ENCODE measurements around the gene PLXNA3.
"Not testable (repeated sequence)": the region's sequence is repeated elsewhere in the genome, so short reads cannot be mapped to it uniquely, and the experiment has no call there.

The PLXNA3 gene

DNA sequence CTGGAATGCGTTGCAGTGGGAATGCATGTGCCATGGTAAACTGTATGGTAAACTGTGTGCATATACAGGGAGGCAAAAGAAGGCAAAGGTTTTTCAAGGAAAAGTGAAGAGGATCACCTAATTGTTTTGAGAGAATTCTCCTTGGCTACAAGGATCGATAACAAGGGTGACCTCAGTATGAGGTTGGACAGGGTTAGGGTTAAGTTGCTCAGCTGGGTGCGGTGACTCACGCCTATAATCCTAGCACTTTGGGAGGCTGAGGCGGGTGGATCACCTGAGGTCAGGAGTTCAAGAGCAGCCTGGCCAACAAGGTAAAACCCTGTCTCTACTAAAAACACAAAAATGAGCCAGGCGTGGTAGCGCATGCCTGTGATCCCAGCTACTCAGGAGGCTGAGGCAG is 43.3 kb downstream of the PLXNA3 start:
- not testable (repeated sequence) for DNase-seq (ENCODE audit: low read depth)

DNA sequence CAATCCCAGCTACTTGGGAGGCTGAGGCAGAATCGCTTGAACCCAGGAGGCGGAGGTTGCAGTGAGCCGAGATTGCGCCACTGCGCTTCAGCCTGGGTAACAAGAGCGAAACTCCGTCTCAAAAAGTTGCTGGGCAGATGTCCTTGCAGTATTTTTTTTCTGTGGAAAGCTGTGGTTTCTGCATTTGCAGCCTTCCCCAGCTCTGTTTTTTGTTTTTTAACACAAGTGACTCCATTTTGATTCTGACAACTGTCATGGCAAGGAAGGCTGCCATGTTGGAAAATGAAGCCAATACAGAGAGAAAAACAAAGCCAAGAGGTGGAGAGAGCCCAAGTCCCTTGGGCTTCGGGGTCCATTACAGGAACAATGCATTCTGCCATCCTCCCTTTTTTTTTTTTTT is 44.0 kb downstream of the PLXNA3 start:
- DNase-seq (ENCODE audit: low read depth): no peak

DNA sequence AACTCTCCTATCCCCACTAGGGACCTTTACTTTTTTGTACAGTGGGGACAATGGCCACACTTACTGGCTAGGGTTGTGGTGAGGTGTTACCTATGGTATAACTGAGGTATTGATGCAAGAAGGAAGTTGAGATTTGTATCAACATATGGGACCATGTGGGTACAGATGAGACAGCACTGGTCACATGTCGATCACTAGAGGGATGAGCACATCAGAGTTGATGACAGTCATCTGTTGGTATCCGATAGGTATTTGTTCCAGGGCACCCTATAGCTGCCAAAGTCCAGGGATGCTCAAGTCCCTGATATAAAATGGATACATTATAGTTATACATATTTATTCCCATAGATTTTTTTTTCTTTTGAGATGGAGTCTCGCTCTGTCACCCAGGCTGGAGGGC is 44.9 kb downstream of the PLXNA3 start:
- no peak for DNase-seq (ENCODE audit: low read depth)

DNA sequence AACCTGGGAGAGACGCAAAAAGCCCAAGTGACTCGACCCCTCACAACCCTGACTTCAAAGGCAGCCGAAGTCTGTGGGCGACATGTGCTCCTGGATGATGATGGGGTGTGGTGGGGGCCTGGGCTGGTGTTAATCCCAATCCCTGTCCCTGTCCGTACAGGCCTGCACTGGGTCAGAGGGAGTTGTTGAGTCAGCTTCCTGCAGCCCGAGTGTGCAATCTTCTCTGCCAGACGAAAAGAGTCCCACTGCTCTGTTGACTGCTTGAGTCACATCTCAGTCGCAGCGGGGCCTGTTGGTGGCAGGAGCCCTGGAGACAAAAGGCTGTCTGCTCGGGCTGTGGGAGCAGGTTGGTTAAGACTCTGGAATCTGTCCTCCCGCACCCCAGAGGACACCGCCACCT is 47.7 kb downstream of the PLXNA3 start:
- DNase-seq (ENCODE audit: low read depth): no peak

DNA sequence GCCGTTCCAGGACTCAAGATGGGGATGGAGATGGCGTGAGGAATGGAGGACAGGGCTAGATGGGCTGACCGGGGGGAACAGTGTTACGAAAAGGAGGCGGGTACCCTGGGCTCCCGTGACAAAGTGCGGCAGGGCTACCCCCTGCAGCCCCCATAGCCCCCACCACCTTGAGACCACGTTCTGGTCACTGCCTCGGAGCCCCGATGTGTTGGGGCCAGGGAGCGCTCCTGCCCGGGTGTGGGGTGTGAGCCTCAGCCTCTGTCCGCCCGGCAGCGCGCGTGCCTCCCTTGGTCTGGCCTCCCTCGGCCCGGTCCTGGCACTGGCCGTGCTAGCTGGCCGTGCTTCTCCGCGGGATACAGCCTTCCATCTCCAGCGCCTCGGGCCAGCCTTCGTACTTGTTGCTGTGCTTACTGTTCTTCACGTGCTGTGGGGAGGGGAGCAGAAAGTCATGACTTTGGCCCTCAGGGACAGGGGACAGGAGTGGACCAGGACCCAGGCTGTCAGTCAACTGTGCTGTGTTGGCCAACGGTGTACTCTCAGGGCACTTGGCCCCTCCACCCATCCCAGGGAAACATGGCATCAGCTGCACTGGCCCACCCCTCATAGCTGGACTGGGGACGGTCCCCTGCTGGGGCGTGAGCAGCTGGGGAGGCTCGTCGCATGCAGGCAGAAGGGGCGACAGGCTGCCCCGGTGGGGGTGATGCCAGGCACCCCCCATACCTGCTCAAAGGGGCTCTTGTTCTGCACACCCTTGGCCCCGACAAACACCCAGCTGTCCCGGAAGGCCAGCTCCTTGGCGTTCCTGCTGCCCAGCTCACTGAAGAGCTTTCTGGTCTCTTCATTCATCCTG is 48.6 kb downstream of the PLXNA3 start:
- DNase-seq (ENCODE audit: low read depth): no peak

DNA sequence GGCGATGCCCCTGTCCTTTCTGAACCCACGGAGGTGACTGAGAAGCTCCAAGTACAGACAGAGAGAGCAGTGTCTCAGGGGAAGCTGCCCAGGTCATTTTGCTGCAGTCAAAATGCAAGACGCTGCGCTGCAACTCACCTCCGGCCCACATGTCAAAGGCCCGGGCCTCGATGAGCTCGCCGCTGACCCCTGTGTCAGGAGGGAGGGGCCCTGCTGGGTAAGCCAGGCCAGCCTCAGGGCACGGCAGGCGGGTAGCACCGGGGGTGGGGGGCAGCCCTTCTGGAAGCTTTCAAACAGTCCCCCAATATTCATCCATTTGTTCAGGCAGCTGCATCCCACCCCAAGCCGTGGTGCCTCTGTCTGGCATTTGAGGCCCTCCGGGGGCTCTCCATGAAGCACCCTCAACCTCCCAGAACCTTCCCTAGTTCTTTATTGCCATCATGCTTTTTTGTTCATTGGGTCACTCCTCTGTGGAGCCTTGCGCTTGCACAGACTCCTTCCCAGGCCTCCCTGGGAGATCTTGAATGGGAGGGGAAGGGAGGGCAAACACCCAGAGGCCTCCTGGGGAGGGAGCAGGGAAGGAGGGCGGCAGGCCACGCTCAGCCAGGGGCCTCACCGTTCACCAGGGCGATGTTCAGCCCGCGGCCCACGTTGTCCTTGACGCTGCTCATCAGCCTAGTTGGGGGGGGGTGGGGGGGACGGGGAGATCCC is 49.7 kb downstream of the PLXNA3 start:
- no peak for DNase-seq (ENCODE audit: low read depth)

DNA sequence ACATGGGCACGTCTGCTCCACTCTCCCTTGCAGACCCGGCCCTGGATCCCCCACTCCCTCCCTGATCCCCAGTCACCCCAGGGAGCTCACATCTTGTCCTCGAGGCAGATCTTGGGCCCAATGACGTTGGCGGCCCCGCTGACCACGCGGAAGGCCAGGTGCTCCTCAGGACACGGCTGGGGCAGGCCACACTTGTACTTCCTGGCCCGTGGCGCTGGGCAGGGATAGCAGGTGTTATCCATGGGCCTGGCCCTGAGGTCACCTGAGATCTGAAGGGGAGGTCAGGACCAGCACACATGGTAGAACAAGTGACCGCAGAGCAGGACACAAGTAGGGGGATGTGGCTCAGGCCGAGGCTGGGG is 50.3 kb downstream of the PLXNA3 start:
- DNase-seq (ENCODE audit: low read depth): no peak

DNA sequence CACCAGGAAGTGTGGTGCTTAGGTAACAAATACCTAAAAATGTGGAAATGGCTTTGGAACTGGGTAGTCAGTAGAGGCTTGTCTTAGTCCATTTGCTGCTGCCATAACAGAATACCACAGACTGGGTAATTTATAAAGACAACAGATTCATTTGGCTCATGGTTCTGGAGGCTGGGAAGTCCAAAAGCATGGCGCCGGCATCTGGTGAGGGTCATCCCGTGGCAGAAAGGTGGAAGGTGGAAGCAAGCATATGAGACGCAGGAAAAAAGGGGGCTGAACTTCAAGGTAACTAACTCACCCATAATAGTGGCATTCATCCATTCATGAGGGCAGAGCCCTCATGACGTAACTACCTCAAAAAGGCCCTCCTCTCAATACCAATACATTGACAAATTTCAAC is 51.4 kb downstream of the PLXNA3 start:
- no peak for DNase-seq (ENCODE audit: low read depth)

DNA sequence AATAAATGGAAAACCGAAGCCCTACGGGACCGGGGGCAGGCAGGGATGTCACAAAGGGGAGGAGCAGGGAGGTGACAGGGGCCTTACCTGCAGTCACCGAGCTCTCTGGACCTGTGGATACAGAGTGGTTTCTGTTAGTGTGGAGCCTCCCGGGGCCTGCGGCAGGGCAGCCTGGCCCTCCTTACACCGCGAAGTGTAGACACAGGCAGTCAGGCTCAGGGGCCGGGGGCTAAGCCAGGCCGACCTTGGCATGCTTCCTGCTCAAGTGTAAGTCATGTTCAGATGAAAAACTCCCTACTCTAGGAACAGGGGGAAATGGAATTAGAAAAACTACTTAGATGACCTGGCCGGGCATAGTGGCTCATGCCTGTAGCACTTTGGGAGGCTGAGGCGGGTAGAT is 53.7 kb downstream of the PLXNA3 start:
- no peak for DNase-seq (ENCODE audit: low read depth)

DNA sequence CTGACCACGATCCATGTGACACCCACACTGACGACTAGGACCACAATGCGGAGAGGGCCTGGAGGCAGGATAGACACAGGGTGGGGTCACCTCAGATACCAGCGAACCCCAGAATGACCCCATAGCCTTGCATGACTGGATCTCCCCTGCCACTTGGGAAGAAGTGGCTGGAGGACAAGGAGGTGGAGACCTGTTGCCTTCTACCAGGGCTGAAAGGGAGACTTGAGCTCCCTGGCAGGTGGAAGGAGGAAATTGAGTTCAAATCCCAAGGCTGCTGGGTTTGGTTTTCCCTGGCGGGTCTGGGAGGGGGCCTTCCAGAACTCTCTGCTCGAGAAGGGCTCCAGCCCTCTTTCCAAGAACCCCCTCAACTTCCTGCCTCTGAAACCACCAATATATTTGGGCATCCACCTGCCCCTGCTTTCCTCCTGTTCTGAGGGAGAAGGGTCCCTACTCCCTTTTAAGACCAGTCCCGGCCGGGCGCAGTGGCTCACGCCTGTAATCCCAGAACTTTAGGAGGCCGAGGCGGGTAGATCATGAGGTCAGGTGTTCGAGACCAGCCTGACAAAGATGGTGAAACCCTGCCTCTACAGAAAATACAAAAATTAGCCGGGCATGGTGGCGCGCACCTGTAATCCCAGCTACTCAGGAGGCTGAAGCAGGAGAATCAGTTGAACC is 54.9 kb downstream of the PLXNA3 start:
- DNase-seq (ENCODE audit: low read depth): no peak

DNA sequence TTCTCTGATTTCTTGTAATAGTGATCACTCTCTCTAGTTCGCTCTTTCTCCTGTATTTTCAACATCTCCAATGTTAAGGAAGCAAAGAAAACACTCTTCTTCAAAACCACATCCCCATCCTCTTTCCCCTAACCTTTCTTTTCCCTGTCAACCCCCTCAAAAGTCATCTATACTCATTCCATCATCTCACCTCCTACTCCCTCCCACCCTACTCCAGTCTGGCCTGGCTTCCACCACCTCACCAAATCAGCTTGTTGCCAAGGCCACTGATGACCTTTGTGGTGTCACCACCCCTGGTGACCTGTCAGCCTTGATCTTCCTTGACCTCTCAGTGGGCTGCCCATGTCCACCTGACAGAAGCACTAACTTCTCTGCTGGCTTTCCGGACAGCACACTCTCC is 55.6 kb downstream of the PLXNA3 start:
- DNase-seq (ENCODE audit: low read depth): no peak

DNA sequence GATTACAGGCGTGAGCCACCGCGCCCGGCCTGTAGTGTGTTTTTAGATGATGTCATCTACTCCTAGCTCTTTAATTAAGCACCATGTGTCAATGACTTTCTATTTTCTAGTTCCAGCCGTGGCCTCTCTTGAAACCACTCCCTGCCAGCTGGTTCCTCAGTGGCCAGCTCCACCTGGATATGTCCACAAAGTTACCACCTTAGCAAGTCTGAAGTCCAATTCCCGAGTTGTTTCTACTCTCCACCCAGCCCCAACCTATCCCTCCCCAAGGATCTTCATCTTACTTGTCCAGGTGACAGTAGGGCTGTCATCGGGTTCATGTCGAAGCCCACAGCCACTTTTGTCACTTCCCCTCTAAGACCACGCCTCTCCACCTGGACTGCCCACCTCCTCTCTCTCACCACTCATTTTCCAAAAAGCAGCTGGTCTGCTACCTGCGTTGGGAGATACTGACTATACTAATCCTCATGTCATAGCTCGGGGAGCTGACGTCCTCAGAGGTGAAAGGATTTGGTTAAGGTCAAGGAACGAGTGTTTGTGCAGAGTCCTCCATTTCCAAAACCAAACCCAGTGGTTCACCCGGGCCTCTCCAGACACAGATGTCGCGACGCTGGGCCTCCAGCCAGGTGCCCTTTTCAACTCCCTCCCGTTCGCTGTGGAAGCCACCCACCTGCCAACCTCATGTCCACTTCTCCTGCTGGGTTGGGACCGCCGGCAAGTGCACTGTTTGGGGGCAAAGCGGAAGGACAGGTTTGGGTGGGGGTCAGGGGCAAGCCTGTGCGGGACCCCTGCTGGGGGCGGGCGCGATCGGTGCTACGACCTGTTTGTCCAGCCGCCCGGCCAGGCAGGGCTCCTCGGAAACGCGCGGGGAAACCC is 57.2 kb downstream of the PLXNA3 start:
- DNase-seq (ENCODE audit: low read depth): no peak

DNA sequence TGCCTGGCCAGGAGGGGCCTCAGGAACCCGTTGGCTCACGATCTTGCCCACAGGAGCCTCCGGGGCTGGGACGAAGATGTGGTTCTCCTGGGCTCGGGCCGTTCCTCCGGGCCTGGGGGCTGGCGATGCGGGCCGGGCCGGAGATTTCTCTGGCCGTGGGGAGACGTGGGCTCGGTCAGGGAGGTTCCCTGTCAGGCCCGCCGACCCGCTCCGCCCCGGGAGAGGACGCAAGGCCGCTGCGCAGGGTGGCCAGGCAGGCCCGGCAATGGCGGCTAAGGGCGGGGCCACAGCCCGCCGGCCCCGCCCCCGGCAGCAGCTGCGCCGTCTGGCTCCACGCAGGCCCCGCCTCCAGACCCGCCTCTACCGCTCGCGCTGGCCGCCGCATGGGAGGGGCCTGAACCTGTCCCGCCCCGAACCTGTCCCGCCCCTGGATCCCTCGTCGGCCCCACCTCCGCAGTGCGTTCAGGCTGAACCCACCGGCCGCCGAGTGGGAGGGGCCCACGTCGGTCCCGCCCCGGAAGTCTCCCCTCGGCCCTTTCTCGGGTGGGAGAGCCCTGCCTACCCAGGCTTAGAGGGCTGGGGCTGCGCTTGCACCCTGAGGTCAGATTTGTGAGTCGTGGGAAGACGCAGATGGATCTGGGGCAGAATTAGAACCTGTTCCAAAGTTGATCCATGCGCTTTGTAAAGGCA is 58.0 kb downstream of the PLXNA3 start, which contains the start of gene FAM3A:
TSS of gene FAM3A (minus strand) at position 267 of the 690 bp plus-strand sequence. CDS start 460 bp downstream, outside the sequence.
- peak; percentile 87 for DNase-seq (ENCODE audit: low read depth)

DNA sequence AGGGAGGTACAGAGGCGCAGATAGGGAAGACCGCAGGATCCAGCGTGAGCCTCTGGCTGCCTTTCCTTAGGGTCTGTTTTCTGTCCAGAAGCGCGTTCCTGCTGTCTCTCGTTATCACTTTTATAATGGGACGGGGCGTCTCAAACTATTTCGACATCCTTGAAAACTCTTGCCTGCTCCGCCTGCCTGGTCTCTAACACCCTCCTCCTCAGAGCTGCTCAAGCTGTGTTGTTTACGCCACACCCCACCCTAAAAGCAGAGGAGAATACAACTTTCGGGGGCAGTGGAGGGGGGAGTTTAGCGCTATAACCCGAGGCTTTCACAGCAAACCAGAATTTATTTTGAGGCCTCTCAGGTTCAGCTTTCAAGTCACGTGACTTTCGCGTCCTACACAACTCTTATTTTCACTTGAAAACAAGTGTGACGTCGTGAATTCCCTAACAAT is 58.6 kb downstream of the PLXNA3 start:
- DNase-seq (ENCODE audit: low read depth): no peak

DNA sequence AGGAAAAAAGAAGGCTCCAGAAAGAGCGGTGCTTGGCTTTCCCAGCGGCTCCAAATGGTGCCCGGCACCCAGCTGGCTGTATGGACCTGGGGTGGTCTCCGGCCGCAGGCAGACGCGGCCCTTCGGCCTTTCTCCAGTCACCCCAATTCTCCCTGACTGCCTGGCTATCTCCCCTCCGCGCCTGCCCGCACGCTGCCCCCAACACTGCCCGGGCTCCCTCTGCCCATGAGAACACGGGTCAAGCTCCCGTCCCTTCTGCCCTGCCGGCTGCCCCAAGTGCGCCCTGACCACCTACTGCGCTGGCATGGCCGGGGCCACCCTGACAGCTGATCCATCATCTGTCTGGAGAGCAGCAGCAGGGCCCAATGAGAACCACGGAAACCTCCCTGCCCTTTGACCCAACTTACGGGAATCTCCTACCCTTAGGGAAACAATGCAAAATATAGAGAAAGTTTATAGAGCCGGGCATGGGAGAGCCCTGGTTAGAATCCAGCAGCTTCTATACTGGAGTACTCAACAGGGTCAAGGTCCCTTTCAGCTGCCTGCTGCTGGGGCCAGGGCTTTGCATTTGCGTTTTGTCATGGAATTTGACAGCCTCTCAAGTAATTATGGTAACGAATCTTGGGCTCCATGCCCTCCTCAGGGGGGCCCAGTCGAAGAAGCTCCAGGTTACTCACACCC is 59.2 kb downstream of the PLXNA3 start:
- no peak for DNase-seq (ENCODE audit: low read depth)

DNA sequence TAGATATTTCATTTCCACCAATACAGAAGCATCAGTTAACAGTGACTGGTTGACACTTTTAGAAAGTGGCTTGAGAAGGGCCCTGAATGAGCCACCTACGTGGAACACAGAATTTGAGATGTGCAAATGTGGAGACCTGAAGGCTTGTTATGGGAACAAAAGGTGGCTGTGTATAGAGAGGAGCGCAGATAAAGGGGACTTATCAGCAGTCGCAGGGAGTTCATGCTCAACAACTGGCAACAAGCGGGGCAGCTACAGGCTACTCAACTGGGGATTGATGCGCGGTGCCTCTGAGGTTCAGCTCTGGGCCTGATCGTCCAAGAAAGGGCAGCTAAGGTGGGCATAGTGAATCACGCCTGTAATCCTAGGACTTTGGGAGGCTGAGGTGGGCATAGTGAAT is 61.3 kb downstream of the PLXNA3 start:
- DNase-seq (ENCODE audit: low read depth): no peak

DNA sequence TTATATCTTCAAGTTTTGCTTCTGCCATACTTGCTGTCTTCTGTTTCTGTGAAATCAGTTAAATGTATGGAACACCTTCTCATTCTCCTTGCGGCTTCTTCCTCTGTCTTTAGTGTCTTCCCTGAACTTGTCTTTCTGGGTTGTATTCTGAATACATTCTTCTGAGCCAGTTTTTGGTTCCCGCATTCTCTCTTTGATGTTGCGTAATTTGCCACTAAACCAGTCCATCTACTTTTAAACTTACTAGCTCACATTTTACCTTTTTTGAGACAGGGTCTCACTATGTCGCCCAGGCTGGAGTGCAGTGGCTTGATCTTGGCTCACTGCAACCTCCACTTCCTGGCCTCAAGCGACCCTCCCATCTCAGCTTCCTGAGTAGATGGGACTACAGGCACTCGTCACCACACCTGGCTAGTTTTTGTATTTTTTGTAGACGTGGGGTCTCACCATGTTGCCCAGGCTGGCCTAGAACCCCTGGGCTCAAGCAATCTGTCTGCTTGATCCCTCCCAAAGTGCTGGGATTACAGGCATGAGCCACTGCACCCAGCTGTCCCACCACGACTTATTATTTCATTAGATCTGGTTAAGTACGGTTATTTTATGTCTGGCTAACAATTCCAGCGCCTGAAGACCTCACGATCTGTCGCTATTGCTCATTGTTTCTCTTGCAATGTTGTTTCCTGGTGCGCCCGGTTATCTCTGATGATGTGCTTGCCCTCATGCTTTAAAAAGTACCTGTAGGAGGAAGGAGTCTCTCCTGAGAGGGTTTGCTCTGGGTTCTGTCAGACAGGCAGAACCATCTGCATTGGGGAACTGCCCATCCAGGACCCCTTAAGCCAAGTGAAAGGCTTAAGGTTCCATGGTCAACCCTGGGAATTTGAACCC is 67.8 kb downstream of the PLXNA3 start:
- DNase-seq (ENCODE audit: low read depth): no peak

DNA sequence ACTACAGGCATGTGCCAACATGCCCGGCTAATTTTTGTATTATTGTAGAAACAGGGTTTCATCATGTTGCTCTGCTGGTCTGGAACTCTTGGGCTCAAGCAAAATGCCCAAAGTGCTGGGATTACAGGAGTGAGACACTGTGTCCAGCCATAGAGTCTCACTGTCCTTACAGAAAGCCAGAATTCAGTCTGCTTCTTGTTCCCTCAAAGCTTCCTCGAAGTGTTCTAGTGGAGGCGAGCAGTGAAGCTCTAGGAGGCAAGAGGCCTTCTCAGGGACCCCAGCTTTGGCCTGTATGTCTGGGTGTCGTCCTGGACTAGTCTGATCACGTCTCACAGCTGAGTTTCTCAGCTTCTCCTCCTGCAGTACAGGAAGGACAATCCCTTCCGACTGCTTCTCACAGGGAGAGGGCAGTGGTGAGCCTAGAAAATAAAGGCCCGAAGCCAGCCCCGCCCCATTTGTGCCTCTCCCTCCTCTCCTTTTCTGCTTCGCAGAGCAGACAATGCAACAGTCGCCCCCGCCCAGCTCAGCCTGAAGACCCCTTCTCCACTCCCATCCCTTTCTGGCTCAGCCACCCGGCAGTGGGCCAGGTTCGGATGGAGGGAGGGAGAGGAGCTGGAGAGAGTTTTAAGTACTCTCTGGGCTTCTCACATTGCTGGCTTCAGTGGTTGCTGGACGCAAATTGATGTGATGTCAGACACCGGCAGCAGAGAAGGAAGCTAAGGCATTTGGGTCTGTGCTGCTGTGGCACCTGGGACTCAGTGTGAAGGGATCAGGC is 69.0 kb downstream of the PLXNA3 start:
- DNase-seq (ENCODE audit: low read depth): peak; percentile 39

Data from T follicular helper cell (primary cell).